Measurements from ENCODE around the gene ARHGEF10L.

GRCh38 chr1:17496419-17496818, 43.1 kb upstream of the ARHGEF10L start:
- TF ChIP-seq CTCF (IDR thresholded peaks at IDR 0.05), result no peak
- no peak for TF ChIP-seq POLR2AphosphoS5 (IDR thresholded peaks at IDR 0.05; ENCODE audit: insufficient read depth in 1 of 2, low read depth in 1 of 2)
- no peak for TF ChIP-seq POLR2A (IDR thresholded peaks at IDR 0.05)

Data from vagina (tissue), 2 donors.